Endothelial cell of hepatic sinusoid (primary cell): Measurements from ENCODE around the gene ENDOU.

ENCODE experiments used
- in situ Hi-C: cut with HindIII; loops from 2 replicates; pipeline ENCODE4 v1.10.0; 2017; ENCODE audit warnings: low sequenced_read_pairs

The ENDOU gene

DNA sequence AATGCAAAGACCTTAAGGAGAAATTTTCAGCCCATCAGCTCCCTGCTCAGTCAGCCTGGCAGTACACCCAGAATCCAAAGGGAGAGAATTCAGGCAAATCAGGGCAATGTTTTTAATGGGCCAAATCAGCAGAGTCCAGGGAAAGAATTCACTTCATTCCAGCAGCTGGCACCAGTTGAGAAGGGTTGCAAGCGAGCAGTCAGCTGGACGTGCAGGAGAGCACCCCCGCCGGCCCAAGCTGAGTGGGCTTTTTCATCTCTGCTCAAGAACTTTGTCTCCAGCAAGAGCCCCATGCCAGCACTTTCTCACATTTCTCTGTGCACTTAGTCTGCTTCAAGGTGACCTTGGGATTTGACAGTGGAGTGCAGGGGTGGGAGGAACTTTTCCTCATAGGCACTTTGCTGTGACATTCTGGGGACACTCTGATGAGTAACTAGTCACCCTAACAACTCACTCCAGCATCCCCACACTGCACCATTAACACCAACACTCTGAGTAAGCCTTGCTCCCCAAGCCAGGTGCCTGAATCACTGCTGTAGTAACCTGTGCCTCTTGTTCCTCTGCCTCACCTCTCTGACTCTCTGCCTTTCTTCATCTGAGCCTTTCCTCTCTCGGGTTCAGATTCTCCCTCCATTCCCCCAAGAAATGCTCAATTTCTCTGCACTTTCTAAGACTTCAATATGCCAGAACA is 2.2 kb downstream of the ENDOU start:
- in situ Hi-C loops = loop anchor here (5.0 kb wide), 2 partner anchors 59 to 94 kb away; partner anchors contain the start of gene HDAC7

DNA sequence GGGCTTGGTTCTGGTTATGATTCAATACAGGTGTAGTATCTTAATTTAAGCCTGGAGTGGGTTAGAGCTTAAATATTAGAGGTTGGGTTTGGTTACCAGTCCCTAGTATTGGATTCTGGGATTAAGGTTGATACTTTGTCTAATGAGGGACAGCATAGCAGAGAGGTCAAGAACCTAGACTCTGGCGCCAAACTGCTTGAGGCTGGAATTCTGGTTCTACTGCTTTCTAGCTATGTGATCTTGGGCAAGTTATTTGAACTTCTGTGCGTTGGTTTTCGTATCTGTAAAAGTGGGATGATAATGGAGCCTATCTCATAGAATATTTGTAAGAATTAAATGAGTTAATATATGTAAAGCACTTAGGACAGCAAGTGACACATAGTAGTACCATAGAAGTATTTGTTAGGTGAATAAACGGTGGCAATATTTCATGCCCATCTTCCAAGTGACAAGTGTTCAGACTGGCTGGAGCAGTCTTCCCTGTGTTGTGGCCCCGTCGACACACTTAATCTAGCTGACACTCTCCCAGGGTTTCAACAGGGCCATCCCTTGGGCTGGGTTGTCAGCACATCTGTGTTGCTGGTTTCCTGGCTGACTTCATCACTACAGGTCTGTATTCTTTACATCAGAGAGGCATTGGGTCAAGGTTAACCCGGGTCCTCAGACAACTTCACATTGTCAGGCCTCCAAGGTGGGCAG is 3.0 kb downstream of the ENDOU start:
- in situ Hi-C loops = loop anchor here (5.0 kb wide), 2 partner anchors 60 to 95 kb away; partner anchors contain the start of gene HDAC7

DNA sequence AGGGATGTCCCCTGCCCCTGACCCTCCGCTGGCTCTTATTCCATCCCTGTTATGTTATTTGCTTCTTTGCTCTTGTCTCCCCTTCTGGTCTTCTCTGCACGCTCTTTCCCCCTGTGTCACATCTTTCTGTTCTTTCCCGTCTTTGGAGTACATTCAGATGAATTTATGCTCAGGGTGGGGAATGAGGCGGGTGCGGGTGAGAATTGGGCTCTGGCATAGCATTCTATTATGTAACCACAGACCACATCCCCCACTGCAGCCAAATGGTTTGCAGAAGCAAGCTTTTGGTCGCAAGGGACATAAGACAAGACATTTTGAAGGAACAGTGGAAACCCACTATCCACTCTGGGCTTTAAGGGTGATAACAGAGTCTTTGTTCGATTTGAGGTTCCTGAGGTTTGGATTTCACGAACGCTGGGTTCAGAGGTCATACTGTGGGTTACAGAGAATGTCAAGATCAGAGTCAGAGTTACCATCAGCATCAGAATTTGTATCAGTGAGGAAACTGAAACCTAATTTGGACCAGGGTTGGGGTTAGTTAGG is 3.8 kb downstream of the ENDOU start:
- in situ Hi-C loops = loop anchor here (5.0 kb wide), 2 partner anchors 61 to 96 kb away; partner anchors contain the start of gene HDAC7

DNA sequence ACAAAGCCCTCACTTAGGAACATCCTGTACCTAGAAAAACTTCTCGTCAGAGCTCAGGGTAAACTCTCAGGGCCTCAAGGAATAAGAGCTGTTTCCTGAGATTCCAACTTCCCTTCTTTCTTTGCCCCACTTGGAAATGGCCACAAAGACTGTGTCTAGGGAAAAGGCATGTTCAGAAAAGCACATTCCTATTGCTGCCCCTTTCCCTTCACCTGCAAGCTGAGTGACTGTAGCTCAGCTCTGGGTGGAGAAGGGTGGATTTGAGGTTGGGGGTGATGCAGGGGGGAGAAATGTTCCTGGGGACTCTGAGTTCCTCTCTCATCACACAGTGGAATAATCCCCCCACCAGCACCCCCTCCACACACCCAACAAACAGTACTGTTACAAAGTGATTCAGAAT is 6.8 kb downstream of the ENDOU start:
- in situ Hi-C loops = no loop called here

DNA sequence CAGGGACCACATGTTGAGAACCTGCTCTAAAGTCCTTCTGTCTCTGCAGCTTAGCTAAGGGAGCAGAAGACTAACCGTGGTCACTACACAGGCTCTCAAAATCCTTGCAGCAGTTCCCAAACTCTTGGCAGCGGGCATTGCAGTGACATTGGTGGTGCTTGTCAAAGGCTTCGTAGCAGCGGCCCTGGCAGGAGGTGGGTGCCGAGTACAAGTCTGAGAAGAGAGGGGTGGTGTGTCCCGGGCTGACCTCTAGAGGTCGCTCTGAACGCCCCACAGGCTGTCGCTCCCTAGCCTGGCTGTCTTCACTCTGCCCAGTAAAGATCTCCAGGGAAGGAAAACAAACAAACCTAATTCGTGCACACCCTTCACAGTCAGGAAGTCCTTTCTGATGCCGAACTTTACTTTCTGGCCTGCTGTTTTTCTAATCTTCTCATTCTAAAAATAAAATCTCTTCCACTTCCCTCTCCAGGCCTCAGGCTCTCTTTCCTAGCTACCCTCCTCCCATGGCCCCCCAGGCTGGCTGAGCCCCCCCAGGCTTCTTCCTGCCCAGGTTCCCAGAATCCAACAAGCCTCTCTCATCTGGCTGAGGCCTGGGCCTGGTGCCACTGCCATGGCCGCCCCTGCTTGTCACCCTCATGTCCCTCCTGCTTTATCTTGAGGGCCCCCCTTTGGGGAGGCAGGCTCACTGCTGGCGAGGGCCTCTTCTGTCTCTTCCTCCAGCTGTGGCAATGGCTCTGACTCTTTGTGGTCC is 7.7 kb downstream of the ENDOU start:
- in situ Hi-C loops = no loop called here

DNA sequence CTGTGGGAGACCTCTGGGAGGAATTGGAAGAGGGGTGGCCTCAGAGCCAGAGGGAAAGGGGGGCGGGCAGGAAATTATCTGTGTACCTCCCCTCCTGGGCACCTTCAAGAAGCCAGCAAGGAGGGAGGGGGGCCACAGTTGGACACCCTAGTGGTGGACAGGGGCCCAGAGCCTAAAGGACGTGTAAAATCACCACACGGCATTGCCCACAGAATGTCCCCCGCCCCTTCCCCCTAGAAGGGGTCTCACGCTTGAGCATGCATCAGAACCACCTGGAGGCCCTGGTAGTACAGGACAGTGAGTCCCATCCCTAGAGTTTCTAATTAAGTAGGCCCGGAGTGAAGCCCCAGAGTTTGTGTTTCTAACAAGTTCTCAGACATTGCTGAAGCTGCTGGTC is 8.2 kb downstream of the ENDOU start:
- in situ Hi-C loops = no loop called here

DNA sequence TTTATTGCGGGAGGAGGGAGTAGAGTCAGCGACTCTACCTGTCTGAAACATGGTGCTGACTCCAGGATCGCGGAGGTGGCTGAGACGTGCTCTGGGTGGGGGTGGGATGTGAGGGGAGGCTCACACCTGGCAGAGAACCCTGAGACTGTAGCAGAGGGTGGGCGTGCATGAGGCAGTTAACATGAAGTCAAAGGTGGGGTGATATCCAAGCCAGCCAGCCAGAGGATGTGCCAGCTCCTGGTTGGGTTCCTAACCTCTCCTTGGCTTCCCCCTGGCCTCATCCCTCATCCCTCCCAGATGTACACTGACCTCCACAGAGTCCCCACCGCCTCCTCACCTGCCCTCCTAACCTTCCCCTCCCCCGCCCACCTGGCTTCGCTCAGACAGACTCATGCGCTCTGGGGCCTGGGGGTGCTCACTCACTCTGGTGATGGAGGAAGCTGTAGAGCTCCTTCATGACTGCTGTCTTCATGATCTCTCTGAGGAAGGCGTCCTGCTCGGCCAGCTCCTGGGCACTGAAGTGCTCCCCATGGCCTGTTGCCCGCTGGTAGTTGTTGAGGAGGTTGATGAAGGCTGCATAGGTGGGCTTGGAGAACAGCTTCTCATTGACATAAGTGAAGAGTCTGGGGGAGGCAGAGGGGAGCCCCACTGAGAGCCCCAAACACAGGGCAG is 9.3 kb downstream of the ENDOU start:
- in situ Hi-C loops = no loop called here

DNA sequence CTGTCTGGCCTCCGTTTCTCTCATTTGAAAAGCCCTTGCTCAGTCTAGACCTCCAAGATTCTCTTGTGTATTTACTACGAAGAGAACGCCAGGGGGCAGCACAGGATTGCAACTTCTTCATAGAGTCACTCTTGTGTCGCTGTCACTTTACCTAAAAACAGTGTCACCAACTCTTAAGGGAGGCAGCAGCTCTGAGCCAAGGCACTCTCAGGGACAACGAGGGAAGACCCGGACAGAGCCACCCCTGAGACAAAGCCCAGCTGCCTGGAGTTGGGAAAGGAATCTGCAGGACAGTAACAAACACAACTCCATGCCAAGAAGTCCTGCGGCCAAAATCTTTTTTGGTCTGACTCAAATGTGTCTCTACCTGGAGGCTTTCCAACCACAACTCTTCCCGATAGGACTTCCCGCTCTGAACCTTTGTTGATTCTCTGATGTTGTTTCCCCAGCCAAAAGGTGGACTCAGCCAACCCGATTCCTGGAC is 9.9 kb downstream of the ENDOU start:
- in situ Hi-C loops = no loop called here

DNA sequence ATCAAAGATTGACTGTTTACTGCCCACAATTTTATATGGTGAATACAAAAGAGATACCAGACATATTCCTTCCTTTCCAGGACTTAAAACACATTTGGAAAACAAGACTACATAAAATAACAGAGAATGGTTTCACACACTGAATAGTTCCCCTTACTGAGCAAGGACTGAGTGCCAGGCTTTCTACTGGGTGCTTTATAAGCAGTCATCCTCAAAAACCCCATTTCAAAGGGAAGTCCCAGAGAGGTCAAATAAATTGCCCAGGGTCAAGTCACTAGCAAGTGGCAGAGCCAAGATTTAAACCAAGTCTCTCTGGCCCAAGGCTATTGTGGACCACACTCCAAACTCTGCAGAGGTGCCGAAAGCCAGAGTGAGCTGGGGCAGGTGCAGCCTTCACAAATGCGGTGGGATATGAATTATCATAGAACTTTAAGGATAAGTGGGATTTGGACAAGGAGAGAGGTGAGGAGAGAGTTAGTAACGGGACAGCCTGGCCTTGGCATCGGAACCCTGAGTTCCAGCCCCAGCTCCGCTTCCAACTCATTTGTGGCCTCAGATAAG is 10.4 kb downstream of the ENDOU start:
- in situ Hi-C loops = no loop called here

DNA sequence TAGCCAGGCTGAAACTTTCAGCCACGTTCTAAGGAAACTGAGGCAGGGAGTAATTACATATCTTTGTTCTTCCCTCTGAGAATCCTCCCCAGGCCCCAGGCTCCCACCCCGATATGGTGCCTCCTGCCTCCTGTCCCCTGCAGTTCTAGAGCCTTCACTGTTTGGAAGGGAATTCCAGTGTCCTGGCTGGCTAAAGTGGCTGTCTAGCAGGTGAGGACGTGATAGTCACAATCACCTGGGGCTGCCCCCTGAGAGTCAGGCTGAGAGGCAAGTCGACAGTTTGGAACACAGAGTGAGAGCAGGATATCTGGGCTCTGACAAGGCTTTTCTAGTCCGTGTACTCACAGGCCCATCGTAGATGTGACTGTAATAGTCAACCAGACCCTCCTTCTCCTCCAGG is 13.1 kb downstream of the ENDOU start:
- in situ Hi-C loops = no loop called here

DNA sequence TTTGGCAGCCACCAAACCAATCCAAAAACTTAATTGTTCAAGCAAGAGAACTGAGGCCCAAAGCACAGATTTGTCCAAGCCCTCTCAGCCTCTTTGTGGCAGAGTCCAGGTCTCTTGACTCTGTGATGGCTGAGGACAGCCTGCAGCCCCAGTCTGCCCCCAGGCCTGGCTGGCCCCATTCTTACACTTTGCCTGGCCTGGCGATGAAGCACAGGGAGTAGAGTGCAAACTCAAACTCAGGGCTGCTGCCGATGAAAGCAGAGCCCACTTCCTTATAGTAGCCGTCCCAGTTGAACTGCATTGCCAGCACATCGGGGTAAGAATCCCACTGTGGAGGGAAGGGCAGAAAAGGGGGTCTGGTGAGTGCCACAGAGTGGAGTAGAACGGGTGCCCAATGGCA is 13.8 kb downstream of the ENDOU start:
- in situ Hi-C loops = no loop called here

DNA sequence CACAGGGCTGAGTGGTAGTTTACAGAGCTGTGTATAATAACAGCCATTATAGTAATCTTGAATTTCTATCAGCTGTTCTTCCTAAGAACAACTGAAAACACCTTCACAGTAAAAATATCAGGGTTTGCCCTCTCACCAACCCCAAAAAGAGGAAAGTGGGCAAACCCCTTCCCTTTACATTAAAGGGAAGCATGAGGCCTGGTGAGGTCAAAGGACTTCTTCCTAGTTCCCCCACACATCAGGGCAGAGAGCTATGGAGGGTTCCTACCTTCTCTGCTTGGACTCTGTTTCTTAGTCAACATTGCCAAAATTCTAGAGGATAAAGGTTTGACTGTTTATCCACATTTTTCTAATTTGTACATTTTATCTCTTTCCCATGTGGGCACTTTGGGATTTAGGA is 15.0 kb downstream of the ENDOU start:
- in situ Hi-C loops = no loop called here

DNA sequence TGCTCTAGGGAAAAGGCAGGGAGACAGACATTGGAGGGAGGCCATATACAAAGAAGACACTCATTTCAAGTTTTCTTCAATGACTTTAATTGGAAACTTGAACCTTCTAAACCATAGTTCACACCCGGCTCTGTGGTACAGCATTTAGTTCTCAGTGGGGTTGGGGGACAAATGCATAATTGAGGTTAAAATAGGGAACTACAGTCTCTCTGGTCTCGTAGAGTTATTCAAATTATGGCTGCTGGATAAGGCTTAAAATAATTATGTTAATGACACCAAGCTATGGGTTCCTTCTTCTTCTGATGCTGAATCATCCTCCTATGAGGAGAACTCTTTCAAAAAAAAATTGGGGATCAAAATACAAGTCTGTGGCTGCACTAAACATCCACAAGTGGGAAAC is 15.6 kb downstream of the ENDOU start:
- in situ Hi-C loops = loop anchor here (5.0 kb wide), 1 partner anchor 92 kb away; no protein-coding TSS in a partner anchor

DNA sequence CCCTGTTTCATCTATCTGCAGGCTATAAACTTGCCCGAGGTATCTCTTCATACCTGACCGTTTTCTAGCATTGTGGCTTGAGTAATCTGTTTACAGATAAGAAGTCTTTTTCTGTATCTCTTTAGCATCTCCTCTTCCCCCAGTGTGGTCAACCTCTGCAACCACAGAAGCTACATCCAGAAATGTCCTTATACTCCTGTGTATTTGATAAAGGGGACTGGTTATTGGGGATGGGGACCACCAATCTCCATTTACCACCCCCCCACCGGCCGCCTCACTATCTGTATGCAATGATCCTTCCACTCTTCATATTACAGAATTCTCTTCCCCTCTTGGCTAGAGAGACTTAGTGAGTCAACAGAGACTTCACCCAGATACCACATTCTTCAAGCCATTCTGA is 16.1 kb downstream of the ENDOU start:
- in situ Hi-C loops = loop anchor here (5.0 kb wide), 1 partner anchor 92 kb away; no protein-coding TSS in a partner anchor

DNA sequence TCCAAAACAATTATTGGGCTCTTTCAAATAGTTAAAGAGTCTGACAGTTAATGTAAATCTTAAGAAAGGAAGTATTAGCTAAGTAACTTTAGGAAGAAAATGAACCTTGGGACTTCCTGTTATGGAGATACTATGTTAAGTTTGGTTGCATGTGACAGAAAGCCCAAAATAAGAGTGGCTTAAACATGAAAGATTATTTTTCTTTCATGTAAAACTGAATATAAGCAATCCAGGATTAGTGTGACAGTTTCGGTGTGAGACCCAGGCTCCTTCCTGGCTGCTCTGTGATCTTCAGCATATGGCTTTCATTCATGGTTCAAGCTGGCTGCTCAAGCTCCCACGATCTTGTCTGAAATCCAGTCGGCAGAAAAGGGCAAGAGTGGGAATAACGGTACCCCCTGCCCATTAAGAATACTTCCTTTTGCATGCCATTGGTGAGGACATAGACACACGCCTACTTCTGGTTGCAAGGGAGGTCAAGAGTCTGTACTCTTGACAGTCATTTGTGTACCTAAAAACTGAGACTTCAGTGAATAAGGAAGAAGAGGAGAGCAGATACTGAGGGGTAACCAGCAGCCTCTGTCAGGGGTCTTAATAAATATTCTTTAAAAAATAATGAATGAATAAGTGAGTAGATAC is 17.3 kb downstream of the ENDOU start:
- in situ Hi-C loops = loop anchor here (5.0 kb wide), 1 partner anchor 91 kb away; no protein-coding TSS in a partner anchor

DNA sequence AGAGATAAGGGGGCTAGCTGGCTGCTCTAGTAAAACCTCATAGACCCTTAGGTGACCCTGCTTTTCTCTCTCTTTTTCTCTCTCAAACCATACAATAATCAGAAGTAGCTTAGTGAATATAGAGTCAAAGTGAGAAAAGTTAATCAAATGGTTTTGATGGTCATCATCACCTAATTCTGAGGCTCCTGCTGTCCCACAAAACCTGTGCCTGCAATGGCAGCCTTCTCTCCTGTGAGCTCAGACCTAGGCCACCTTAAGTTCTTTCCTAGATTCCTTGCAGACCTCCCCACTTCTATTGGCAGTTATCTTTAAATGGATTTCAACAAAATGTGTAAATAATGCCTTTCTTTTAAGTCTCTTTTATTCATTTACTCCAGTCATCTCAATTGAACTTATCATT is 17.9 kb downstream of the ENDOU start:
- in situ Hi-C loops = loop anchor here (5.0 kb wide), 1 partner anchor 90 kb away; no protein-coding TSS in a partner anchor

DNA sequence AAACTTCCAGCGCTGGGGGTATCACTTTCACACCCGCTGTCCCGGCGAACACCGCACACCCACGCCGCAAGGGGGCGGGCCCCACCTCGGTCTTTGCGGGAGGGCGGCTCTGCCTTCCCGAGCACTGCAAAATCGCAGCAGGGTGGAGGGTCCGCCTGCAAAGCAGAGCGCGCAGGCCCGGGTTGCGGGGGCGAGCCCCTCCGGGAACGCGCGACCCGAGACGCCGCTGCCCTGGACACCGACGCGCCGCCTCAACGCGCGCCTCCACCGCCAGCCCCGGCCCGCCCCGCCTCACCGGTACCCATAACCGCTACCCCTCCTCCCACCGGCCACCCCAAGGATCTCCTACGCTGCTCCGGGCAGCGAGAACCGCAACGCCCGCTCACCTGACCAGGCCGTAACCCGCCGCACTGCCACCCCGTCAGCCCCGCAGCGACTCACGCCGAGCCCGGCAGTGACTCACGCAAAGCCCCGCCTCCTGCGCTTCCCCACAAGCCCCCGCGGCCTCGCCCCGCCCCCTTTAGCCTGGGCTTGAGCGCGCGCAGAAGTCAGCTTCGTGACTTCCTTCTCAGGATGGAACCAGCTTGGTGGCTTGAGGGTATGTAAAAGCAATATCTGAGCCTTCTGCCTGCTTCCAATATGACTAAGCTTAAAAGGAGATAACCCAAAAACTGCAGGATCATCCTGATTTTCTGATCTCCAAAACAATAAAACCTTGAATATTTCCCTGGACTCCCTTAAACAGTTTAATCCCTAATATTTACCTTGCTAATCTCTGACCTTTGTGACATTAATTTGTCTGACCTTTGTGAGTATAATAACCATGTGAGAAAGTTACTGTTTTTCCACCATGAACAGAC is 19.5 kb downstream of the ENDOU start, which contains the start of gene RPAP3:
Gene RPAP3 (minus strand): TSS at position 465 of the 860 bp plus-strand sequence. CDS start 3,190 bp downstream, outside the sequence.
- in situ Hi-C loops = loop anchor here (5.0 kb wide), 1 partner anchor 88 kb away; no protein-coding TSS in a partner anchor

DNA sequence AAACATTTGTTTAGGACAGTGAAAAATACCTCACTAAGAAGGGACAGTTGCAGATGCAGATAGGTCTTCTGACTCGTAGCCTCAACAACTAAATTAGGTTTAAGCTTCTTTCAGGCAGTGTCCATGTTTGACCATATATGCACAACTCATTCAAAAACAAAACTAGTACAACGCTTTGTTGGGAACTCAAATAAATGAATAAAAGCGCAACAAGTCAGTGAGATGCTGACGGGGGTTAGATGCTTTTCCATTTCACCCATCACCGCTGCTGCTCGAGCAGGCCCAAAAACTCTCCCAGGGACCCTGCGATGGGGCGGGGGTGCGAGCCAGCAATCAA is 20.1 kb downstream of the ENDOU start:
- in situ Hi-C loops = loop anchor here (5.0 kb wide), 1 partner anchor 88 kb away; no protein-coding TSS in a partner anchor
